Inflammatory macrophage treated with lipopolysaccharide for 1 hour (primary cell): ENCODE data around the gene ZNF76.

Experiments
- DNase-seq, 2 donors: peaks; one replicate each; pipeline ENCODE4 v3.0.0-alpha.2; 2020 to 2022

Gene ZNF76

GRCh38 chr6:35259194-35259947, at the start of gene ZNF76:
Gene ZNF76 (plus strand): TSS chr6:35259735. CDS start chr6:35281152, 21,417 bp downstream.
- peak; percentile 93 to 97 for DNase-seq

GRCh38 chr6:35213298-35213791, 46.2 kb upstream of the ZNF76 start:
- DNase-seq = no peak

GRCh38 chr6:35213824-35214756, 45.4 kb upstream of the ZNF76 start, which contains the start of gene SCUBE3:
Gene SCUBE3 (plus strand): TSS chr6:35213956. CDS start chr6:35214419, 463 bp downstream.
- peak in 1 of 2 donors; percentile 26 for DNase-seq

- no peak for DNase-seq
Measured at GRCh38 chr6:35214869-35215664, 44.5 kb upstream of the ZNF76 start.

GRCh38 chr6:35215665-35216411, 43.7 kb upstream of the ZNF76 start:
- DNase-seq = no peak

GRCh38 chr6:35216412-35216732, 43.2 kb upstream of the ZNF76 start:
- no peak for DNase-seq

GRCh38 chr6:35216851-35217811, 42.4 kb upstream of the ZNF76 start:
- DNase-seq = no peak

- peak; percentile 31 to 33 for DNase-seq
Measured at GRCh38 chr6:35218021-35218420, 41.5 kb upstream of the ZNF76 start.

- DNase-seq = no peak
Measured at GRCh38 chr6:35218456-35218855, 41.1 kb upstream of the ZNF76 start.

- DNase-seq = no peak
Measured at GRCh38 chr6:35219683-35220326, 39.7 kb upstream of the ZNF76 start.

- DNase-seq = no peak
Measured at GRCh38 chr6:35220711-35221110, 38.8 kb upstream of the ZNF76 start.

GRCh38 chr6:35223396-35223795, 36.1 kb upstream of the ZNF76 start:
- no peak for DNase-seq

- DNase-seq = no peak
Measured at GRCh38 chr6:35224720-35225119, 34.8 kb upstream of the ZNF76 start.

- DNase-seq = no peak
Measured at GRCh38 chr6:35228481-35228880, 31.1 kb upstream of the ZNF76 start.

GRCh38 chr6:35229304-35229703, 30.2 kb upstream of the ZNF76 start:
- DNase-seq = no peak

GRCh38 chr6:35230498-35230897, 29.0 kb upstream of the ZNF76 start:
- DNase-seq = no peak

- no peak for DNase-seq
Measured at GRCh38 chr6:35230950-35231349, 28.6 kb upstream of the ZNF76 start.

GRCh38 chr6:35231563-35231962, 28.0 kb upstream of the ZNF76 start:
- DNase-seq = no peak

- DNase-seq = no peak
Measured at GRCh38 chr6:35234901-35235300, 24.6 kb upstream of the ZNF76 start.

- DNase-seq = no peak
Measured at GRCh38 chr6:35236223-35236622, 23.3 kb upstream of the ZNF76 start.
